K562 (cell line): ENCODE data around the gene CCDC88A.

ENCODE experiments used
- CREM ChIP-seq: IDR thresholded peaks from 2 replicates; pipeline ENCODE4 v1.6.1; 2014; ENCODE audit warnings: antibody characterized with exemption, low read depth
- FOSL1 ChIP-seq: fragments of 200-800 bp; sonication (Bioruptor generic); conservative IDR thresholded peaks from 2 replicates; pipeline ENCODE4 v1.6.1; 2016; ENCODE audit warnings: missing genetic modification characterization, missing compliant biosample characterization
- ZSCAN29 ChIP-seq: fragments of 450-650 bp; IDR thresholded peaks from 2 replicates; pipeline ENCODE4 v1.6.1; 2017

- TF ChIP-seq FOSL1 (no peak), ZSCAN29 (no peak), CREM (no peak)
These were observed 81.4 kb downstream of the CCDC88A start for GRCh38 chr2:55338268-55338667.
